ENCODE results near the gene ZG16B. TPM values are rescaled to one million over a fixed set of nuclear protein-coding genes. Genes with fewer than 3 reads are reported as not detected.

Gene ZG16B
- total RNA-seq, 2 experiments from 2014 or later = 0.97 to 2.1 TPM

- CTCF ChIA-PET = interaction anchor here (1.3 kb wide), 1 partner anchor 10 kb away, joined by 3 read pairs; no protein-coding TSS in a partner anchor
- intact Hi-C loops (cut with micrococcal nuclease) = no loop called here
- Mint-ChIP-seq H3K36me3 (ENCODE audit: low read depth) (no peaks in the 10 kb centered on the region), H3K4me3 (no peak overlapping the region), H3K27ac (no peak overlapping the region), H3K9me3 (no peaks in the 10 kb centered on the region), H3K4me1 (ENCODE audit: low read depth) (no peaks in the 10 kb centered on the region), H3K27me3 (peaks cover 9% of the 10 kb centered on the region)
- DNase-seq (no peak), ATAC-seq (no peak)
- POLR2A ChIA-PET = no interaction called here
- TF ChIP-seq CTCF (IDR thresholded peaks at IDR 0.05) = no peak
Measured at GRCh38 chr16:2813771-2814221, 16.3 kb upstream of the ZG16B start.

GRCh38 chr16:2814551-2815298 lies 15.4 kb upstream of the ZG16B start:
- H3K27ac Mint-ChIP-seq = no peak overlapping the region
- no peak overlapping the region for H3K4me3 Mint-ChIP-seq
- intact Hi-C loops (cut with micrococcal nuclease) = no loop called here
- no peak for TF ChIP-seq CTCF (IDR thresholded peaks at IDR 0.05)
- H3K27me3 Mint-ChIP-seq = peaks cover 9% of the 10 kb centered on the region
- CTCF ChIA-PET = interaction anchor here (1.3 kb wide), 1 partner anchor 9 kb away, joined by 3 read pairs; no protein-coding TSS in a partner anchor
- no peaks in the 10 kb centered on the region for H3K4me1 Mint-ChIP-seq (ENCODE audit: low read depth)
- ATAC-seq (no peak), DNase-seq (no peak)
- POLR2A ChIA-PET = interaction anchor here (0.6 kb wide), 1 partner anchor 38 kb away, joined by 3 read pairs; no protein-coding TSS in a partner anchor
- H3K9me3 Mint-ChIP-seq = no peaks in the 10 kb centered on the region
- H3K36me3 Mint-ChIP-seq (ENCODE audit: low read depth) = no peaks in the 10 kb centered on the region

GRCh38 chr16:2815299-2815771 lies 14.8 kb upstream of the ZG16B start:
- no peaks in the 10 kb centered on the region for H3K4me1 Mint-ChIP-seq (ENCODE audit: low read depth)
- ChIA-PET CTCF (no interaction called here), POLR2A (interaction anchor here (0.6 kb wide), 1 partner anchor 39 kb away, joined by 3 read pairs; no protein-coding TSS in a partner anchor)
- no peaks in the 10 kb centered on the region for H3K9me3 Mint-ChIP-seq
- no peaks in the 10 kb centered on the region for H3K36me3 Mint-ChIP-seq (ENCODE audit: low read depth)
- DNase-seq (no peak), ATAC-seq (no peak)
- intact Hi-C loops (cut with micrococcal nuclease) = no loop called here
- H3K27me3 Mint-ChIP-seq = peaks cover 6% of the 10 kb centered on the region
- H3K4me3 Mint-ChIP-seq = no peak overlapping the region
- TF ChIP-seq CTCF (IDR thresholded peaks at IDR 0.05) = no peak
- H3K27ac Mint-ChIP-seq = no peak overlapping the region

GRCh38 chr16:2816751-2817339 lies 13.3 kb upstream of the ZG16B start, which contains the start of gene PRSS21:
TSS of gene PRSS21 (plus strand) at chr16:2817237. CDS start at chr16:2817269, 32 bp downstream.
- POLR2A ChIA-PET = interaction anchor here (1.2 kb wide), 1 partner anchor 17 kb away, joined by 3 read pairs; no protein-coding TSS in a partner anchor
- TF ChIP-seq CTCF (IDR thresholded peaks at IDR 0.05) = peak; percentile 54
- H3K36me3 Mint-ChIP-seq (ENCODE audit: low read depth) = no peaks in the 10 kb centered on the region
- intact Hi-C loops (cut with micrococcal nuclease) = no loop called here
- H3K4me1 Mint-ChIP-seq (ENCODE audit: low read depth) = no peaks in the 10 kb centered on the region
- DNase-seq = peak; percentile 51
- peak within 1 kb of the TSS; percentile 49 for H3K4me3 Mint-ChIP-seq
- no peak within 1 kb of the TSS for H3K27ac Mint-ChIP-seq
- CTCF ChIA-PET = interaction anchor here (1.0 kb wide), 1 partner anchor 51 kb away, joined by 4 read pairs; no protein-coding TSS in a partner anchor
- no peaks in the 10 kb centered on the region for H3K9me3 Mint-ChIP-seq
- ATAC-seq = peak; percentile 79
- peaks cover 1% of the 10 kb centered on the region for H3K27me3 Mint-ChIP-seq
